Sigmoid colon (tissue), 4 donors: ENCODE data around the gene SSTR4.

Experiments used
- EP300 ChIP-seq, 4 donors: sonication (generic); formaldehyde crosslinking; IDR thresholded peaks; one replicate each; pipeline ENCODE4 v1.6.1; 2017; ENCODE audit warnings: antibody characterized with exemption in 4 of 4
- POLR2A ChIP-seq, 2 donors: fragments of 450-650 bp; IDR thresholded peaks; one replicate each; pipeline ENCODE4 v1.6.1; 2016; ENCODE audit warnings: antibody characterized with exemption in 2 of 2, mild to moderate bottlenecking in 2 of 2, moderate library complexity in 2 of 2
- POLR2AphosphoS5 ChIP-seq, 4 donors: sonication (generic); formaldehyde crosslinking; IDR thresholded peaks; one replicate each; pipeline ENCODE4 v1.6.1; 2017; ENCODE audit warnings: antibody characterized with exemption in 4 of 4
- TF ChIP-seq, protein P1 (sequence below), 4 experiments: fragments of 450-650 bp in 3 of 4; fragments of 200-600 bp in 1 of 4; IDR thresholded peaks; one replicate each; pipeline ENCODE4 v1.5.1; 2016 to 2019; ENCODE audit warnings: antibody characterized with exemption in 4 of 4, mild to moderate bottlenecking in 3 of 4, moderate library complexity in 2 of 4

DNA sequence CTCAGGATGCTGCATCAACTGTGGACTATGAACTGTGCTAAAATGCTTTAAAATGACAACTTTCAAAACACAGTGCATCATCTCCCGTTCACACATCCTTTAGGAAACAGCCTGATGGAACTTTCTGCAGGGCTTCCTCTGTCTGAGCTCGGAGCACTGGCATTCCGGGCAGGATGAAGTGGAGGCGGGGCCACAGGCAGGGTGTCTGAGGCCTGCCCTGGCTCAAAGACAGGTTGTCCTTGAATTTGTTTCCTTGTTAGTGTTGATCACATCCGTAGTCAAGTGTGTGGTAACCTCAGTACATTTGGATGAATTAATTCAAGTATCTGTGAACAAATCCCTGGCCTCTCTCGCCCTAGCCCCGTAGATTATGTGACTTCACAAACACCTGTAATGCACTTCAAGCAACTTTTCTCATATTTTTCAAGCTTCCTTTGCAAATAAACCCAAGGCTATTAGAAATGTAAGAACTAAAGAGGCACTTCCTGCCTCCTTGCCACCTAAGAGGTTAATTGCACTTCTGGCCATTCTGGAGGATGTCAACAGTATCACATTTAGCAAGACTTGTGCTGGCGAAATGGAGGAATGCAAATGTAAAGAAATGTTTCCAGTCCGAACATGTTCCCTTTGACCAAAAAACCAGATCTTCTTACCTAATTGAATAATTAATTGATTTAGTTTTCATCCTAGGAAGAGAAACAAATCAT is 47.9 kb downstream of the SSTR4 start:
- TF ChIP-seq, protein P1, sequence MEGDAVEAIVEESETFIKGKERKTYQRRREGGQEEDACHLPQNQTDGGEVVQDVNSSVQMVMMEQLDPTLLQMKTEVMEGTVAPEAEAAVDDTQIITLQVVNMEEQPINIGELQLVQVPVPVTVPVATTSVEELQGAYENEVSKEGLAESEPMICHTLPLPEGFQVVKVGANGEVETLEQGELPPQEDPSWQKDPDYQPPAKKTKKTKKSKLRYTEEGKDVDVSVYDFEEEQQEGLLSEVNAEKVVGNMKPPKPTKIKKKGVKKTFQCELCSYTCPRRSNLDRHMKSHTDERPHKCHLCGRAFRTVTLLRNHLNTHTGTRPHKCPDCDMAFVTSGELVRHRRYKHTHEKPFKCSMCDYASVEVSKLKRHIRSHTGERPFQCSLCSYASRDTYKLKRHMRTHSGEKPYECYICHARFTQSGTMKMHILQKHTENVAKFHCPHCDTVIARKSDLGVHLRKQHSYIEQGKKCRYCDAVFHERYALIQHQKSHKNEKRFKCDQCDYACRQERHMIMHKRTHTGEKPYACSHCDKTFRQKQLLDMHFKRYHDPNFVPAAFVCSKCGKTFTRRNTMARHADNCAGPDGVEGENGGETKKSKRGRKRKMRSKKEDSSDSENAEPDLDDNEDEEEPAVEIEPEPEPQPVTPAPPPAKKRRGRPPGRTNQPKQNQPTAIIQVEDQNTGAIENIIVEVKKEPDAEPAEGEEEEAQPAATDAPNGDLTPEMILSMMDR (IDR thresholded peaks at IDR 0.05) = no peak
- no peak for TF ChIP-seq POLR2A (IDR thresholded peaks at IDR 0.05)
- peak in 2 of 4 donors; percentile 29 to 57 for TF ChIP-seq POLR2AphosphoS5 (IDR thresholded peaks at IDR 0.05)
- TF ChIP-seq EP300 (IDR thresholded peaks at IDR 0.05) = no peak
